LoVo (cell line): Measurements from ENCODE around the gene PRKCE.
"Not testable (repeated sequence)": the region's sequence is repeated elsewhere in the genome, so short reads cannot be mapped to it uniquely, and the experiment has no call there.

ENCODE experiments used
- DNase-seq: peaks from one replicate; pipeline ENCODE4 v3.0.0-alpha.2; 2016; ENCODE audit warnings: low spot score

The PRKCE gene

GRCh38 chr2:45889620-45890370 lies 238.3 kb downstream of the PRKCE start:
- no peak for DNase-seq

GRCh38 chr2:45890371-45890646 lies 238.8 kb downstream of the PRKCE start:
- not testable (repeated sequence) for DNase-seq

GRCh38 chr2:45890819-45891218 lies 239.3 kb downstream of the PRKCE start:
- DNase-seq, result no peak

GRCh38 chr2:45891719-45892424 lies 240.4 kb downstream of the PRKCE start:
- DNase-seq, result no peak

- no peak for DNase-seq
Observed at GRCh38 chr2:45892425-45892745, 240.9 kb downstream of the PRKCE start.

- no peak for DNase-seq
Observed at GRCh38 chr2:45892757-45893156, 241.3 kb downstream of the PRKCE start.

GRCh38 chr2:45894211-45894610 lies 242.7 kb downstream of the PRKCE start:
- no peak for DNase-seq

- no peak for DNase-seq
Observed at GRCh38 chr2:45895241-45895861, 243.9 kb downstream of the PRKCE start.

GRCh38 chr2:45896311-45896710 lies 244.8 kb downstream of the PRKCE start:
- DNase-seq, result no peak

GRCh38 chr2:45897842-45898241 lies 246.4 kb downstream of the PRKCE start:
- no peak for DNase-seq

GRCh38 chr2:45898819-45899218 lies 247.3 kb downstream of the PRKCE start:
- DNase-seq, result no peak

- DNase-seq, result no peak
Observed at GRCh38 chr2:45899926-45900325, 248.5 kb downstream of the PRKCE start.

- DNase-seq, result no peak
Observed at GRCh38 chr2:45901468-45902032, 250.1 kb downstream of the PRKCE start.

- no peak for DNase-seq
Observed at GRCh38 chr2:45902380-45902779, 250.9 kb downstream of the PRKCE start.

- no peak for DNase-seq
Observed at GRCh38 chr2:45902781-45903375, 251.4 kb downstream of the PRKCE start.

GRCh38 chr2:45904267-45904945 lies 252.9 kb downstream of the PRKCE start:
- no peak for DNase-seq

GRCh38 chr2:45904946-45905631 lies 253.6 kb downstream of the PRKCE start:
- DNase-seq, result no peak

- no peak for DNase-seq
Observed at GRCh38 chr2:45905632-45905958, 254.1 kb downstream of the PRKCE start.

GRCh38 chr2:45907592-45907991 lies 256.1 kb downstream of the PRKCE start:
- DNase-seq, result no peak

- no peak for DNase-seq
Observed at GRCh38 chr2:45908316-45909170, 257.1 kb downstream of the PRKCE start.

GRCh38 chr2:45909171-45909565 lies 257.7 kb downstream of the PRKCE start:
- DNase-seq, result no peak
